IgD-negative memory B cell (primary cell): Measurements from ENCODE around the gene CYB5R3. TPM values are rescaled to one million over a fixed set of nuclear protein-coding genes. Genes with fewer than 3 reads are reported as not detected.

Experiments used
- H3K27ac Mint-ChIP-seq, 3 donors: one replicate each; pipeline ENCODE4 v1.8.0; 2020 to 2022; ENCODE audit warnings: mild to moderate bottlenecking in 3 of 3, mixed read lengths in 3 of 3, moderate library complexity in 1 of 3
- H3K27me3 Mint-ChIP-seq: one replicate; pipeline ENCODE4 v1.8.0; 2021; ENCODE audit warnings: mixed read lengths
- H3K36me3 Mint-ChIP-seq: one replicate; pipeline ENCODE4 v1.8.0; 2020; ENCODE audit warnings: mild to moderate bottlenecking, mixed read lengths
- H3K4me1 Mint-ChIP-seq, 3 donors: one replicate each; pipeline ENCODE4 v1.8.0; 2020 to 2022; ENCODE audit warnings: mixed read lengths in 3 of 3, mild to moderate bottlenecking in 1 of 3
- H3K4me3 Mint-ChIP-seq, 4 donors: one replicate each; pipeline ENCODE4 v1.8.0; 2020 to 2022; ENCODE audit warnings: mild to moderate bottlenecking in 4 of 4, mixed read lengths in 4 of 4, moderate library complexity in 3 of 4
- H3K9me3 Mint-ChIP-seq, 3 donors: one replicate each; pipeline ENCODE4 v1.8.0; 2020 to 2021; ENCODE audit warnings: mixed read lengths in 3 of 3, mild to moderate bottlenecking in 1 of 3
- polyA plus RNA-seq: library from polyadenylated mRNA; unstranded; fragments of 300-500 nt; fragmentation: Illumina TruSeq; gene quantifications from one replicate; pipeline ENCODE4 v1.2.3, GENCODE V29; 2021

The CYB5R3 gene
- polyA plus RNA-seq, 1 donor from 2014 or later, result 138 TPM

- Mint-ChIP-seq H3K4me1 (peaks cover 17 to 20% (median 19%) of the 10 kb centered on the region in 3 donors), H3K27ac (peak overlapping the region; percentile 35 to 95 (median 78)), H3K4me3 (peak overlapping the region in 3 of 4 donors; percentile 25 to 78 (median 58))
Observed at GRCh38 chr22:42664976-42665831, 16.0 kb upstream of the CYB5R3 start.

GRCh38 chr22:42661985-42662831 lies 13.0 kb upstream of the CYB5R3 start:
- H3K4me3 Mint-ChIP-seq, result peak overlapping the region; percentile 7 to 85 (median 58)
- peak overlapping the region in 1 of 3 donors; percentile 52 for H3K27ac Mint-ChIP-seq
- no peaks in the 10 kb centered on the region for H3K27me3 Mint-ChIP-seq
- no peaks in the 10 kb centered on the region for H3K36me3 Mint-ChIP-seq
- H3K9me3 Mint-ChIP-seq, result no peaks in the 10 kb centered on the region
- peaks cover 18 to 25% (median 24%) of the 10 kb centered on the region in 3 donors for H3K4me1 Mint-ChIP-seq

More at GRCh38 chr22:42664976-42665831, 16.0 kb upstream of the CYB5R3 start:
- no peaks in the 10 kb centered on the region for H3K9me3 Mint-ChIP-seq
- H3K36me3 Mint-ChIP-seq, result no peaks in the 10 kb centered on the region
- H3K27me3 Mint-ChIP-seq, result no peaks in the 10 kb centered on the region

GRCh38 chr22:42656578-42656977 lies 7.4 kb upstream of the CYB5R3 start:
- H3K4me3 Mint-ChIP-seq, result peak overlapping the region in 2 of 4 donors; percentile 12 to 60
- no peaks in the 10 kb centered on the region for H3K9me3 Mint-ChIP-seq
- H3K27ac Mint-ChIP-seq, result peak overlapping the region in 2 of 3 donors; percentile 54 to 90
- peaks cover 19 to 25% (median 22%) of the 10 kb centered on the region in 3 donors for H3K4me1 Mint-ChIP-seq
- H3K27me3 Mint-ChIP-seq, result peaks cover 2% of the 10 kb centered on the region
- H3K36me3 Mint-ChIP-seq, result no peaks in the 10 kb centered on the region

- Mint-ChIP-seq H3K4me3 (peak overlapping the region; percentile 66 to 88 (median 79)), H3K36me3 (no peaks in the 10 kb centered on the region), H3K4me1 (peaks cover 19 to 25% (median 22%) of the 10 kb centered on the region in 3 donors), H3K27me3 (peaks cover 2% of the 10 kb centered on the region), H3K27ac (peak overlapping the region; percentile 79 to 96 (median 90)), H3K9me3 (no peaks in the 10 kb centered on the region)
Observed at GRCh38 chr22:42655693-42656092, 6.5 kb upstream of the CYB5R3 start.

GRCh38 chr22:42654436-42655073 lies 5.4 kb upstream of the CYB5R3 start:
- peak overlapping the region in 2 of 4 donors; percentile 65 to 74 for H3K4me3 Mint-ChIP-seq
- H3K4me1 Mint-ChIP-seq, result peaks cover 19 to 25% (median 23%) of the 10 kb centered on the region in 3 donors
- H3K9me3 Mint-ChIP-seq, result no peaks in the 10 kb centered on the region
- H3K27ac Mint-ChIP-seq, result peak overlapping the region in 1 of 3 donors; percentile 67
- peaks cover 2% of the 10 kb centered on the region for H3K27me3 Mint-ChIP-seq
- no peaks in the 10 kb centered on the region for H3K36me3 Mint-ChIP-seq

GRCh38 chr22:42653999-42654398 lies 4.8 kb upstream of the CYB5R3 start:
- H3K4me3 Mint-ChIP-seq, result peak overlapping the region in 1 of 4 donors; percentile 74
- peak overlapping the region in 2 of 3 donors; percentile 6 to 18 for H3K27ac Mint-ChIP-seq
- no peaks in the 10 kb centered on the region for H3K9me3 Mint-ChIP-seq
- H3K4me1 Mint-ChIP-seq, result peaks cover 19 to 24% (median 23%) of the 10 kb centered on the region in 3 donors
- H3K27me3 Mint-ChIP-seq, result peaks cover 2% of the 10 kb centered on the region
- no peaks in the 10 kb centered on the region for H3K36me3 Mint-ChIP-seq

GRCh38 chr22:42651134-42651533 lies 1.9 kb upstream of the CYB5R3 start:
- Mint-ChIP-seq H3K27me3 (peaks cover 2% of the 10 kb centered on the region), H3K9me3 (no peaks in the 10 kb centered on the region), H3K36me3 (no peaks in the 10 kb centered on the region), H3K4me1 (peaks cover 15 to 22% (median 18%) of the 10 kb centered on the region in 3 donors), H3K27ac (peak overlapping the region in 2 of 3 donors; percentile 7 to 40), H3K4me3 (peak overlapping the region in 3 of 4 donors; percentile 25 to 92 (median 63))

GRCh38 chr22:42648368-42649245 lies 585 bp downstream of the CYB5R3 start:
- H3K9me3 Mint-ChIP-seq, result no peaks in the 10 kb centered on the region
- H3K4me3 Mint-ChIP-seq, result peak overlapping the region; percentile 88 to 99 (median 98)
- peaks cover 3% of the 10 kb centered on the region for H3K36me3 Mint-ChIP-seq
- no peaks in the 10 kb centered on the region for H3K27me3 Mint-ChIP-seq
- H3K4me1 Mint-ChIP-seq, result peaks cover 17 to 26% (median 20%) of the 10 kb centered on the region in 3 donors
- peak overlapping the region; percentile 90 to 98 (median 97) for H3K27ac Mint-ChIP-seq

- Mint-ChIP-seq H3K4me1 (peaks cover 18 to 27% (median 22%) of the 10 kb centered on the region in 3 donors), H3K4me3 (peak overlapping the region; percentile 88 to 99 (median 98)), H3K27ac (peak overlapping the region in 2 of 3 donors; percentile 90 to 98), H3K9me3 (no peaks in the 10 kb centered on the region), H3K27me3 (no peaks in the 10 kb centered on the region), H3K36me3 (peaks cover 3% of the 10 kb centered on the region)
Observed at GRCh38 chr22:42648017-42648367, 1.2 kb downstream of the CYB5R3 start.

- no peaks in the 10 kb centered on the region for H3K9me3 Mint-ChIP-seq
- H3K27me3 Mint-ChIP-seq, result no peaks in the 10 kb centered on the region
- peaks cover 3% of the 10 kb centered on the region for H3K36me3 Mint-ChIP-seq
- peaks cover 24 to 32% (median 28%) of the 10 kb centered on the region in 3 donors for H3K4me1 Mint-ChIP-seq
- H3K4me3 Mint-ChIP-seq, result peak overlapping the region; percentile 39 to 99 (median 64)
- peak overlapping the region in 2 of 3 donors; percentile 42 to 88 for H3K27ac Mint-ChIP-seq
Observed at GRCh38 chr22:42646569-42647525, 2.3 kb downstream of the CYB5R3 start.

GRCh38 chr22:42645938-42646568 lies 3.1 kb downstream of the CYB5R3 start:
- Mint-ChIP-seq H3K27ac (peak overlapping the region in 2 of 3 donors; percentile 58 to 88), H3K4me1 (peaks cover 24 to 33% (median 32%) of the 10 kb centered on the region in 3 donors), H3K9me3 (no peaks in the 10 kb centered on the region)

GRCh38 chr22:42645341-42645937 lies 3.8 kb downstream of the CYB5R3 start:
- H3K27ac Mint-ChIP-seq, result peak overlapping the region in 2 of 3 donors; percentile 16 to 59
- peaks cover 24 to 36% (median 34%) of the 10 kb centered on the region in 3 donors for H3K4me1 Mint-ChIP-seq
- H3K27me3 Mint-ChIP-seq, result no peaks in the 10 kb centered on the region
- no peaks in the 10 kb centered on the region for H3K9me3 Mint-ChIP-seq
- peak overlapping the region in 3 of 4 donors; percentile 50 to 72 (median 64) for H3K4me3 Mint-ChIP-seq
- H3K36me3 Mint-ChIP-seq, result peaks cover 3% of the 10 kb centered on the region

More at GRCh38 chr22:42645938-42646568, 3.1 kb downstream of the CYB5R3 start:
- no peaks in the 10 kb centered on the region for H3K27me3 Mint-ChIP-seq
- peaks cover 3% of the 10 kb centered on the region for H3K36me3 Mint-ChIP-seq
- peak overlapping the region in 3 of 4 donors; percentile 27 to 72 (median 64) for H3K4me3 Mint-ChIP-seq
